Pancreas (tissue), 10 donors: ENCODE measurements around the gene WDR77. TPM values are rescaled to one million over a fixed set of nuclear protein-coding genes. Genes with fewer than 3 reads are reported as not detected.
A peak's percentile ranks its signal among the peaks of the same experiment; 100 is the strongest.

Experiments
- ATAC-seq, 4 donors: fragments of 200-7000 bp; cut with Tn5 transposase; one replicate each; pipeline versions ENCODE4 v1.8.0 to v1.9.1; 2020; ENCODE audit warnings: mild to moderate bottlenecking in 4 of 4, moderate library complexity in 4 of 4
- DNase-seq, 6 donors: peaks; one replicate each; pipeline ENCODE4 v3.0.0-alpha.2; 2020
- FAIRE-seq: peaks from 2 replicates; lab custom pipeline; 2012; peaks lifted over from hg19 to GRCh38; lab: Jason Lieb, UNC
- H3K27ac ChIP-seq, 4 donors: fragments of 200-600 bp; sonication (generic); 1 replicate in 3 of 4; 2 replicates in 1 of 4; pipeline versions ENCODE4 v1.5.0 to v1.8.0; 2020
- H3K27me3 ChIP-seq, 4 donors: fragments of 200-600 bp; one replicate each; pipeline ENCODE4 v1.8.0; 2021
- H3K36me3 ChIP-seq, 3 donors: fragments of 200-600 bp; sonication (generic) in 1 of 3; one replicate each; pipeline versions ENCODE4 v1.5.0 to v1.8.0; 2020 to 2021
- H3K4me1 ChIP-seq, 3 donors: fragments of 200-600 bp; one replicate each; pipeline ENCODE4 v1.8.0; 2021
- H3K4me3 ChIP-seq, 4 donors: fragments of 200-600 bp; sonication (generic) in 2 of 4; one replicate each; pipeline versions ENCODE4 v1.5.0 to v1.8.0; 2020 to 2021
- H3K9me3 ChIP-seq, 4 donors: fragments of 200-600 bp; one replicate each; pipeline ENCODE4 v1.8.0; 2021
- CTCF ChIP-seq, 4 donors: fragments of 200-600 bp; sonication (generic) in 3 of 4; IDR thresholded peaks; one replicate each; pipeline versions ENCODE4 v1.5.0 to v1.8.0; 2021; ENCODE audit warnings: antibody characterized with exemption in 4 of 4
- WGBS, 2 donors: extraction: QIAGEN DNeasy Blood & Tissue Kit; methylation state at CpG; one replicate each; pipeline ENCODE4 v1.1.7; 2013; 5-methylcytosine and 5-hydroxymethylcytosine counted together
- intact Hi-C, 3 donors: fragments of 100-400 bp; cut with DNase I; formaldehyde crosslinking; loops; one replicate each; pipeline versions ENCODE4 v1.11.1 to v1.14.2; 2022
- polyA plus RNA-seq, 2 donors: library from polyadenylated mRNA; stranded (reverse); fragments of 200-250 nt; gene quantifications; one replicate each; pipeline ENCODE4 v1.2.3, GENCODE V29; 2013
- total RNA-seq, 6 donors: library from RNA; stranded (reverse); fragmentation: NEBNext Ultra II Directional in 4 of 6; extraction: Animal tissue kit (Norgen Biotek cat#: 25700) in 4 of 6; gene quantifications; one replicate each; pipeline versions ENCODE4 v1.2.1 to v1.2.4, GENCODE V29; 2021 to 2023
- donor health status: healthy with polysubstance abuse.
- donor health status: DM: no; HTN: no; CAD: no; lungs with moderate emphysema.
- donor health status: DM: no; HTN: no; CAD: no.
- donor health status: control.
- donor health status: control.
- donor health status: Bipolar disorder and iron deficiency.
- donor health status: DM: yes; HTN: yes; CAD: no.
- donor health status: DM: no; HTN: no; CAD: no.
- donor health status: DM: no; HTN: no; CAD: no.
- donor health status: DM: yes; HTN: yes; CAD: no.

WDR77 gene
- total and polyA plus RNA-seq, 8 donors = 4.8 to 15.2 (median 10.1) TPM

DNA sequence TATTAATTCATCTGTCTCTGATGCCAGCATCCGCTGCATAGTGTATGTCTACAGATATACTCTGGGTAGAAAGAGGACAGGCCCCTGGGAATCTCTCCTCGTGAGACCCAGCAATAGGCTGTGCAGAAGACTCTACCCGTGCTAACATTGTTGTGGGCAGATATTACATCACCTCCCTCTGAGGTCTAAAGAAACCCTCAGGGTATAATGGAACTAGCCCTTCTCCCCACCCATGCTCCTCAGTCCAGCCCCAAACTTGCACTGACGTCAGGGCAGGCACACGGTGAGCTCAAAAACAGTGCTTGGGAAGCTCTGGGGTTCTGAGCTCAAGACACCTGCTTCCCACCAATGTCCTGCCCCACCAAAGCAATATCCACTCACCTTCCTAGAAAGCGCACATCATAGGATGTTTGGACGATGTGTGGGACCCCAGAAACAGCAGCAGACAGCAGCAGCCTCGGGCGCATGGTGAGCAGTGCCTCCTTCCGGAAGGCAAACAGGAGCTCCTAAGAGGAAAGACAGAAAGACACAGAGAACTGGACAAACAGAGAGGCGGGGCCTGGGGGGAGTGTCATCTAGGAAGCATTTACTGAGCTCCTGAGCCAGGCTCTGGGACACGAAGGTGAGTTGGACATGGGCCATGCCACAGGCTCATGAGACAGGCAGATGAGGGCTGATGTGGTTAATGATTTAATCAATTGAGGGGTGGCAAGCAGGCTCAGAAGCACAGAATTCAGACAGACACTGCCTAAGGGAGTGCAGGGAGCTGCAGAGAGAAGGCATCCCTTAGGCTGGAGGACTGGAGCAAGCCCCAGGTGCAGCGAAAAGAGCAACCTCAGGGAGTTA is 26.3 kb downstream of the WDR77 start:
- no peak overlapping the region for H3K4me3 ChIP-seq
- ATAC-seq (peak in 3 of 4 donors; percentile 78 to 83 (median 80)), DNase-seq (peak in 3 of 6 donors; percentile 9 to 34 (median 29)), FAIRE-seq (no peak)
- H3K4me1 ChIP-seq = no peaks in the 10 kb centered on the region
- H3K9me3 ChIP-seq = no peaks in the 10 kb centered on the region
- no peak for TF ChIP-seq CTCF (IDR thresholded peaks at IDR 0.05)
- no peaks in the 10 kb centered on the region for H3K36me3 ChIP-seq
- 69 to 70% methylated on average over 13 of the region's 13 CpGs for WGBS, 2 donors
- intact Hi-C loops = no loop called here
- H3K27me3 ChIP-seq = no peaks in the 10 kb centered on the region
- no peak overlapping the region for H3K27ac ChIP-seq

DNA sequence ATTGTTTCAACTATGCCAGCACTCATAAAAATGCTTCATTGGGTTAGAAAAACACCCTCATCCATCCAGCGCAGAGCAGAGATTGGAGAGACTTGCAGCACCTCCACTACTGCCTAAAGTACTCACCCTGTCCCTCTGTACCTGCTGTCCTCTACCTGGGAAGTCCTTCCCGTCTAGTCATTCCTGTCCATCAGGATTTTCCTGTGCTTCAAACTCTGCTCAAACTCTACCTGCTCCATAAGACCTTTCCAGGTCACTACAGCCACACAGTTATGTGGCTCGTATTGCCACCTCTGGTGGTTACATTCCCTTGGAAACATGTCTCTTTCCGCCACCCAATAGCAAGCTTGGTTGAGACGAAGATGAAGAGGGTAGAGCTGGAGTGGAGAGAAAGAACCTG is 28.7 kb downstream of the WDR77 start:
- TF ChIP-seq CTCF (IDR thresholded peaks at IDR 0.05) = no peak
- no peaks in the 10 kb centered on the region for H3K4me1 ChIP-seq
- intact Hi-C loops = no loop called here
- H3K36me3 ChIP-seq = no peaks in the 10 kb centered on the region
- H3K27ac ChIP-seq = no peak overlapping the region
- FAIRE-seq (no peak), DNase-seq (no peak), ATAC-seq (no peak)
- no peaks in the 10 kb centered on the region for H3K27me3 ChIP-seq
- 76 to 79% methylated on average over 5 of the region's 5 CpGs for WGBS, 2 donors
- H3K9me3 ChIP-seq = no peaks in the 10 kb centered on the region
- no peak overlapping the region for H3K4me3 ChIP-seq

GRCh38 chr1:111419037-111419436 is 30.0 kb downstream of the WDR77 start:
- no peaks in the 10 kb centered on the region for H3K4me1 ChIP-seq
- ATAC-seq (no peak), DNase-seq (no peak), FAIRE-seq (no peak)
- 95 to 97% methylated on average over 1 of the region's 1 CpG for WGBS, 2 donors
- no peak overlapping the region for H3K4me3 ChIP-seq
- H3K27ac ChIP-seq = no peak overlapping the region
- H3K36me3 ChIP-seq = no peaks in the 10 kb centered on the region
- H3K9me3 ChIP-seq = no peaks in the 10 kb centered on the region
- no peaks in the 10 kb centered on the region for H3K27me3 ChIP-seq
- no peak for TF ChIP-seq CTCF (IDR thresholded peaks at IDR 0.05)
- intact Hi-C loops = no loop called here

- Histone ChIP-seq H3K36me3 (no peaks in the 10 kb centered on the region), H3K4me3 (no peak overlapping the region), H3K27ac (no peak overlapping the region), H3K4me1 (no peaks in the 10 kb centered on the region), H3K27me3 (no peaks in the 10 kb centered on the region), H3K9me3 (no peaks in the 10 kb centered on the region)
- no peak for DNase-seq
- FAIRE-seq = no peak
- 72 to 89% methylated on average over 1 of the region's 1 CpG for WGBS, 2 donors
- intact Hi-C loops = no loop called here
- TF ChIP-seq CTCF (IDR thresholded peaks at IDR 0.05) = no peak
- ATAC-seq = peak in 2 of 4 donors; percentile 56 to 76
Measured at GRCh38 chr1:111417755-111418154, 31.3 kb downstream of the WDR77 start.

DNA sequence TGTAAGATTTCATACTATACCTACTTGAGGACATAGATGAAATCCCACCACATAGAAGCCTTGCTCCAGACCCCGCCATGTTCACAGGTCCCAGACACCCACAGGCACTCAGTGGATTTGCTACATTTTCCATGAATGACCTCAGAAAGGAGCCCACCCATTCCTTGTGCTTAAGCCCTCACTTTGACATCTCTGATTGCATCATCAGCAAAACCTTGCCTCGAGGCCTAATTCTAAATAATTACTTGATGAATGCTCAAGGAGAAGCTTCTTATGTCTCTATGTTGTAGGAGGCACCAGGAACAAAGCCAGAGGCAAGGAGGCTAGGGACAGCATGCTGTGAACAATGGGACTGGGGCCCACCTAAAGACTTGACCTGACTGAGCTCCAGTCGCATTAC is 33.6 kb downstream of the WDR77 start:
- no peak for ATAC-seq
- Histone ChIP-seq H3K27ac (no peak overlapping the region), H3K27me3 (no peaks in the 10 kb centered on the region), H3K4me3 (no peak overlapping the region), H3K9me3 (no peaks in the 10 kb centered on the region), H3K4me1 (no peaks in the 10 kb centered on the region), H3K36me3 (no peaks in the 10 kb centered on the region)
- no peak for FAIRE-seq
- intact Hi-C loops = no loop called here
- TF ChIP-seq CTCF (IDR thresholded peaks at IDR 0.05) = no peak
- DNase-seq = no peak
- 79 to 90% methylated on average over 3 of the region's 3 CpGs for WGBS, 2 donors
